Right forelimb (tissue), 1 donor: ENCODE results near the gene BLZF1.
"Not testable (repeated sequence)": the region's sequence is repeated elsewhere in the genome, so short reads cannot be mapped to it uniquely, and the experiment has no call there.

Experiments
- DNase-seq: peaks from one replicate; pipeline ENCODE4 v3.0.0-alpha.2; 2018

BLZF1 gene

DNA sequence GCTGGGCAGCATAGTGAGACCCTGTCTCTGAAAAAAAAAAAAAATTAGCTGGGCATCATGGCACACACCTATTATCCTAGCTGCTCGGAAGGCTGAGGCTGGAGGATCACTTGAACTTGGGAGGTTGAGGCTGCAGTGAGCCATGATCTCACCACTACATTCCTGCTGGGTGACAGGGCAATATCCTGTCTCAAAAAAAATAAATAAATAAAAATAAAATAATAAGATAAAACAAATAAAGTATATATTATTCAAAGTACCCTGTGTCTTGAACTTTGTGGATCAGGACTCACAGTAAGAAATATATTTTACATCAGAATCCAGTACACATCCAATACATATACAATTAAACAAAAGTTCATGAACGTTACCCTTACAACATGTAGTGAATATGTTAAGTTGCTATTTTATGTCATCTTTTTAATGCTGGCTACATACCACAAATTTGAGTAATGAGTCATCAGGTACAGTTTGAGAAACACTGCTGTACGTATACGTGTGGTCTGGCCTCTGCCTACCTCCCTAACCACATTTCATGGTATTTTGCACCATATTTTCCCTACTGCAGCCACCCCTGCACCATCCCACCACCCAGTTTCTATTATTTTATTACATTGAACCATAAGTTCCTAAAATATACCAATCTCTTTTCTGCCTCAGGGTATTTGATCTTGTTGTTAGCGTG is 4.8 kb upstream of the BLZF1 start:
- no peak for DNase-seq

DNA sequence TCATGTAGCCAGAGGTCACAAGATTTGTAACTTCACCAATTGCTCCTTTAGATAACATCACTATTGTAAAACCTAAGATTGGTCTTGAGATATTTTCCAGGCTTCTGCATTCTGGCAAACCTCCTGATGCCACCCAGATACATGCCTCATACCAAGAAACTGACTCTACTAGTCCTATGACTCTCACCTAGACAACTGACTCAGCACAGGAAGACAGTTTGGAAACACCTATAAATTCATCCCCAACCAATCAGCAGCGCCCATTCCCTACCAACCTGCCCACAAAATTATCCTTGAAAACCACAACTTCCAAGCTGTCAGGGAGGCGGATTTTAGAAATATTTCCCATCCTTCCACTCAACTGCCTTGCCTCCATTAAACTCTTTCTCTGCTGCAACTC is 3.0 kb upstream of the BLZF1 start:
- no peak for DNase-seq

DNA sequence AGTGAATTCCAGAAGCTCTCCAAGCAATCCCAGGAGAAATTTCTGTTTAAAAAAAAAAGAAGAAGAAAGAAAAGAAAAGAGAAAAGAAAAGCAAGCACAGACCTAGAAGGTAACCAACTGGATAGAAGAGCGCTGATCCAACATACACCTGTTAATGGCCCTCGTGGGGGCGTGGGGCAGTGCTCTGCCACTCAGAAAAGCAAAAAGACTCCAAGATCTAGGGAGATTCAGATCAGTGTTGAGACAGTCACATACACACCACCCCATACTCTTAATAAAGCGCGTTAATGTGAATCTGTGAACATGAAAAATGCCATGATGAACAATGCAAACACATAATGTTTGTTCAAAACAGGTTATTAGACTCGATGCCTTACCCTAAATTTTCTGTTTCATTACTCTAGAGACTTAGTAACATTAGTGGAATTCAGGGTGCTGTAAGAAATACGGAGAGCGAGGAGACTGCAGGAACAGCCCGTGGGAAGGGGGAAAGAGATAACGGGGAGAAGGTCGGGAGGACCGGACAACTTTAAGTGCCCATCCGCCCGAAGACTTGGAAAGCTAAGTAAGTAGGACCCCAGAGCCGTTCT is 804 bp upstream of the BLZF1 start:
- no peak for DNase-seq

DNA sequence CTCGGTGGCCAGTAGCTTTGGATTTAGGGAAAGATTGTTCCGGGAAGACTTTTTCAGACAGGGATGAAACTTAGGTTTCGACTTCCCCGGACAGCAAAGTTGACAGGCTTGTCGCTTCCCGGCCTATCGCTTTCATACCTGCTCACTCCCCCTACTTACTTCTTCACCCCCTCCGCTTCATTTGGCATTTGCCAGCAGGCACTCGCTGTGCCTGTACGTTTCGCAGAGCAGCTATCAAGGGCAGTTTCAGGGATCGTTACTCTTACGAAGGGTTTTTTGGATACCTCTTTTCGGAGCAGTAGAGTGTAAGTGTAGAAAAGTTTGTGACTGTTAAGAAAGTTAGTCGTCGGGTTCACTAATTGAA is 393 bp downstream of the BLZF1 start:
- DNase-seq: peak; percentile 65

DNA sequence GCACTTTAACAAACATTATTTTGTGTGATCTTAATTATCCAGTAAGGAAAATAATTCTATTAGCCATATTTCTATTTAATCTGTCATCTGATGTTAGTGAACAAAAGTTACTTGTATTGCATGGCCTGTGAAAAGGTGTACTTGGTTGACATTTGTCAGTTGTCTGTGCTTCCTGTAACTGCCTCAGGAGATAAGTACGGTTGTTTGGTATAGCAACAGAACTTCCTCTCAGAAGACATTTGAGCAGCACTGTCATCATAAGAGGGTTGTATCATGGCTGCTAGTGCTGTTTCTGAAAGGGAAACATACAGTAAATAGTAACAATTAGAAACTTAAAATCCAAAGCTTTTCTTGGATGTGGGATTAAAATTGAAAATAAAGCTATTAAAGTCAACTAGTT is 3.4 kb downstream of the BLZF1 start:
- no peak for DNase-seq

DNA sequence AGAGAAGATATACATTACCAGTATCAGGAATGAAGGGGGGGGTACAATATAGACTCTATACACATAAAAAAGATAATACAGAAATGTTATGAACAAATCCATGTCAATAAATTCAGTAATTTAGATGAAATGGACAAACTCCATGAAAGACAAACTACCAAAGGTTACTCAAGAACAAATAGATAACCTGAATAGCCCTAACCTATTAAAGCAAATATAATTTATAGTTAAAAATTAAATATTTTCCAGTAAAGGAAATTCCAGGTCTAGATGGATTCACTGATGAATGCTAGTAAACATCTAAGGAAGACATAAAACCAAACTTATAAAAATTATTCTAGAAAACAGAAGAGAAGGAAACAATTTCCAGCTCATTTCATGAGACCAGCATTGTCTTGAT is 13.2 kb downstream of the BLZF1 start:
- no peak for DNase-seq

DNA sequence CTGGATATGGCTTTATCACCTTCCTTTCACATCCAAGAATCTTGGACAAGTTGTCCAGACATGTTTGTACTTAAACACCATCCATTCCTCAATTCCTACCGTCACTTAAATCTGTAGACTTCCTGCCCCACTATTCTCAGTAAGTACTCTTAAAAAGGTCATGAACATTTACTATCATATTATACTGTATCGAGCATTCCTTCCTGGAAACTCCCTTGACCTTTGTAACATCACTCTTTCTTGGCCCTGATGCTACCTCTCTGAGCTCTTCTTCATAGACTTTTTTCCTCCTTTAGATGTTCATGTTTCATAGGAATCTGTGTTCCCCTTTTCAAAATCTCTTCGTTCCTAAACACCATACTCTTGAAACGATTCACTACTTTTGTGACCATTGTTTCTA is 15.5 kb downstream of the BLZF1 start:
- DNase-seq: no peak

DNA sequence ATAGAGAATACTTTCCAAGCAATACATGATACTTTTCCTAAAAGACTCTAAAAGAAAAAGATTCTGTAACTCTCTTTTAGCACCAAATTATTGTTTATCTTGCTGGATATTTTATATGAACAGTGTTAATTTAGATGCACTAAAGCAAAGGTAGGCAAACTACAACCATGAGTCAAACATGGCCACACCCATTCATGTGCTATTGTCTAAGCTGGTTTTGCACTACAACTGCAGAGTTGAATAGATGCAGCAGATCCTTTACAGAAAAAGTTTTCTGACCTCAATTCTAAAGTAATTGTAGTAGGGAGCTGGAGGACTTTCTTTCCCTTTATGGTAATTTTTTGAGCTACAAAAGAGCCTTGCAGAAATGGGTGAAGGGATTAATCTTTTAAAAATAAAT is 19.4 kb downstream of the BLZF1 start:
- no peak for DNase-seq

DNA sequence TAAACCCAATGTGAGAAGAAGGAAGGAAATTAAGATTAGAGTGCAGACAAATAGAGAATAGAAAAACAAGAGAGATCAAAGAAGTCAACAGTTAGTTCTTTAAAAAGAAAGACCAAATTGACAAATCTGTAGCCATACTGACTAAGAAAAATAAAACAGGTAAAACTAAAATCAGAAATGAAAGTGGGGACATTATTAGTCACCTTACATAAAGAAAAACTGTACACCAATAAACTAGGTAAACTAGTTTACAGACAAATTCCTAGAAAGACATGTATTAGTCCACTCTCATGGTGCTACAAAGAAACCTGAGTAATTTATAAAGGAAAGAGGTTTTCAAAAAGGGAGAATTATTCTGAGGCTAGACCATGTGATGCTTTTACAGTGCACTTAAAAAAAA is 22.3 kb downstream of the BLZF1 start:
- no peak for DNase-seq

DNA sequence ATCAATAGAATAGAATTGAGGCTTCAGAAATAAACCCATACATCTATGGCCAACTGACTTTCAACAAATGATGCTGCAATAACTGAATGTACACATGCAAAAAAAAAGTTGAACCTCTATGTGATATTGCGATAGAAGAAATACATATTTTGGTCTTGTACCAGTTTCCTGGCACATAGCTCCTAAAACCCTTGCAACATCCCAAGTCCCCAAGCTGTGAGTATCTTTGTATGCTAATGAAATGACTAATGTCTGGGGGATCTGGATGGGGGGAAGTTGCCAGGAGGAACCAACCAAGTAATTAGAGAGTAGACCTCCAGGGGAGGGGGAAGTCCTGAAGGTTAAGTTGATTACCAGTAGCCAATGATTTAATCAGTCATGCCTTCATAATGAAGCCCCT is 24.4 kb downstream of the BLZF1 start:
- no peak for DNase-seq

DNA sequence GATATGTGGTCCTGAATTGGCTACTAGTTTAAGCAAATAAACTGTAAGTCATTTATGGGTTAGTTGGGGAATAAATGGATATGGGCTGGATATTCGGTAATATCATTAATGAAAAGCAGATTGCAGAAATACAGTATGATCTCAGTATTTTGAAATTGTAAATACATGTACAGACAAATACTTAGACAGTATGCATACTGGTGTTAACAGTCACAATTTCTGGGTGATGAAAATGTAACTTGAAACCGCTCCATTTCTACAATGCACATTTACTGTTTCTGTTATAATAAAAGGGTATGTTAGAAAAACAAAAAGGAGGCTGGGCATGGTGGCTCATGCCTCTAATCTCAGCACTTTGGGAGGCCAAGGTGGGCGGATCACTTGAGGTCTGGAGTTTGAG is 28.0 kb downstream of the BLZF1 start:
- DNase-seq: no peak

DNA sequence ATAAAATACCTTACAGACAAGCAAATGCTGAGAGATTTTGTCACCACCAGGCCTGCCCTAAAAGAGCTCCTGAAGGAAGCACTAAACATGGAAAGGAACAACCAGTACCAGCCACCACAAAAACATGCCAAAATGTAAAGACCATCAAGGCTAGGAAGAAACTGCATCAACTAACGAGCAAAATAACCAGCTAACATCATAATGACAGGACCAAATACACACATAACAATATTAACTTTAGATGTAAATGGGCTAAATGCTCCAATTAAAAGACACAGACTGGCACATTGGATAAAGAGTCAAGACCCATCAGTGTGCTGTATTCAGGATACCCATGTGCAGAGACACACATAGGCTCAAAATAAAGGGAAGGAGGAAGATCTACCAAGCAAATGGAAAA is 34.6 kb downstream of the BLZF1 start:
- not testable (repeated sequence) for DNase-seq

DNA sequence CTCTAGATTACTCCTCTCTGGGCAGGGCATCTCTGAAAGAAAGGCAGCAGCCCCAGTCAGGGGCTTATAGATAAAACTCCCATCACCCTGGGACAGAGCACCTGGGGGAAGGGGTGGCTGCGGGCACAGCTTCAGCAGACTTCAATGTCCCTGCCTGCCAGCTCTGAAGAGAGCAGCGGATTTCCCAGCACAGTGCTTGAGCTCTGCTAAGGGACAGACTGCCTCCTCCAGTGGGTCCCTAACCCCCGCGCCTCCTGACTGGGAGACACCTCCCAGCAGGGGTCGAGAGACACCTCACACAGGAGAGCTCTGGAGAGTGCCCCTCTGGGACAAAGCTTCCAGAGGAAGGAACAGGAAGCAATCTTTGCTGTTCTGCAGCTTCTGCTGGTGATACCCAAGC is 40.3 kb downstream of the BLZF1 start:
- not testable (repeated sequence) for DNase-seq

DNA sequence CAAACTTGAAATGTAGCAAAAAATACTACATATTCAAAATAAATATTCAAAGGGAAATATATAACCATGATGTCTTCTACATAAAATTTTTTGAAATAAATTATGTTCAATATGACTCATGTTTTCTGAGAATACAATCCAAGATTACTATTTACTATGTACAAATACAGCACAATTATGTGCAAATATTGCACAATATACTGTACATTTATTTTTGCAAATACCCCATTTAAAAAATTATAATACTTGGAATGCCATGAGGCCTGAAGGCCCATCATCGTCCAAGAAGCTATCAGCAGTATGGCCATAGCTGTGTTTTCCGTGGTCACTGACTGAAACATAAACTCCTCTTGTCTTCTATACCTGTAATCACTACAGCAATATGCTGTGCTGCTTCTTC is 47.0 kb downstream of the BLZF1 start:
- DNase-seq: no peak

DNA sequence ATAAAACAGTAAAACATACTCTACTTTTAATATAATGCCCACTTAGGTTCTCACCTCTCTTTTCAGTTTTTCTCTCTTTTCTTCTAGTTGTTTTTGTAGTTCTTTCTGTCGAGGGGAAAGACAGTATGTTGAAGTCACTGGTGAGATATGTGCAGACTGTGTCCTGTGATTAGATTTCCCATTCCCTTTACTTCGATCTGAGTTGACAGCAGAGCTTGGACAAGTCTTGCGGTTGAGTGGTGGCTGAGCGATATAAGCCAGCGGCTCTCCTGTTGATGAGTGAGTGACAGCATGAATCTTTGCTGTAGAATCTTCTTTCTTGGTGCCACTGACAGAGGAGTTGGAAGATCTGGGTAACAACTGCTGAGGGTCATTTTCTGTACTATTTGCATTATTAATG is 53.3 kb downstream of the BLZF1 start:
- no peak for DNase-seq

DNA sequence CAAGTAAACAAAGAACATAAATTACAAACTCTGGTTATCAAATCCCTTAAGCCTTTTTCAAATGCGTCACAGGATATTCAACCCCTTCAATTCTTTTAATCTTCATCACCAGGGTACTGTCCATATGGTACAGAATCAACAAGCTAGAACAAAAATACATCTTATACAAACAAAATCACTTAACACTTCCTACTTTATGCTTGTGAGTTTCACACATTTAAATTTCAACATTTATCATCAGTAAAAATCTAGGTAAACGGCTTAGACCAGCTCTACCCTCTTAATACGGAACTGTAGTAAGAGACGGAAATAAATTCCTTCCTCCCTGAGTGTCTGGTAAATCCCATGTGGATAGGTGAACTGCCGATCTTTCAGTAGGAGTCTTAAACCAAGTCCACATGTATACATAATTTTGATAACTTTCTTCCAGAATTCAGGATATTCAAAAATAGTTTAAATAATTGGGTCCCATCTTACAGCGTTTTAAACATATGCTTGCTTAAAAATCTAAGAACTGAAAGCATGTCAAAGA is 58.2 kb downstream of the BLZF1 start:
- no peak for DNase-seq

DNA sequence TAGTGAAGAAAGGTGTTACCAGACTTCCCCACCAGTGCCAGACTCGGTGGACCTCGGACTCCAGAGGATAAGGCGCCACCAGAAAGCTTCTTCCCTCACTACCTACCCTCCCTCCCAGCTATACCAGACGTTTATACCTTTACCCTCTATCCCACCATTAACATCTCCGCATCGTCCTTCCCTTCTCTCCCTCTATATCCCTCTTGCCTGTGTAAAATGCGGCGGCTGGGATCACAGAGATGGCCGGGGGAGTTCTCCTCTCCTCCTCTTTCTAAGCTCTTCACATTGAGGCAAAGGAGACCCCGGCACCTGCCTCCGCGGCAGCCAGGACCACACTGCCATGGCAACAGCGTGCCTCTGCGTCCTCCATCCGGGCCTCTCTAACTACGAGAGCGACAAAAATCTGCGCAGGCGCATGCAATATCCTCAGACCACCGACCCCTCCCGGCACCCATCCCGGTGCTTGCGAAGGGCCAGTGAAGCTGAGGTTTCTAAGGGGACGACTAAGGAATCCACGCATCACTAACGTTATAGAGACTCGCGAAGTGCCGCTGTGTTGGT is 59.2 kb downstream of the BLZF1 start, which contains the start of gene CCDC181:
Gene CCDC181, minus strand, starts transcription at position 394 of the 561 bp plus-strand sequence. CDS start 2,547 bp downstream, outside the sequence.
- peak; percentile 85 for DNase-seq
